Measurements from ENCODE around the gene CTAGE8.
"Not testable (repeated sequence)": the region's sequence is repeated elsewhere in the genome, so short reads cannot be mapped to it uniquely, and the experiment has no call there.

DNA sequence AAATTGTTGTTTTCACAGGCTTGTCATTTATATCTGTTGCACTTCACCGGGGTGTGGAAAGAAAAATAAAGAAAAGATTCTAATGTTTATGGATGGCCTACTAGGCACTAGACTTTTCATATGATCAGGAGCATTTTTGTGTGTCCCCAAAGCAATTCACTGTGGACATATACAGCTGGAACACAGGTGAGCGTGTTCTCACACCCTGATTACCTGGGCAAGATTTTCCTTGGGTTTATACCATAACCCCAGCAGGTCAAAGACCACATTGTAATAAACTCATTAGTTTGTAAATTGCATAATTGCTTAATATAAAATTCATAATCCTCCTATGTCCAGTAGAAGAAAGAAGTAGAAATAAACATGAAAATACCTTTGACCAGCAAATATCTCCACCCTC is 42.1 kb upstream of the CTAGE8 start:
- TF ChIP-seq, protein P1, sequence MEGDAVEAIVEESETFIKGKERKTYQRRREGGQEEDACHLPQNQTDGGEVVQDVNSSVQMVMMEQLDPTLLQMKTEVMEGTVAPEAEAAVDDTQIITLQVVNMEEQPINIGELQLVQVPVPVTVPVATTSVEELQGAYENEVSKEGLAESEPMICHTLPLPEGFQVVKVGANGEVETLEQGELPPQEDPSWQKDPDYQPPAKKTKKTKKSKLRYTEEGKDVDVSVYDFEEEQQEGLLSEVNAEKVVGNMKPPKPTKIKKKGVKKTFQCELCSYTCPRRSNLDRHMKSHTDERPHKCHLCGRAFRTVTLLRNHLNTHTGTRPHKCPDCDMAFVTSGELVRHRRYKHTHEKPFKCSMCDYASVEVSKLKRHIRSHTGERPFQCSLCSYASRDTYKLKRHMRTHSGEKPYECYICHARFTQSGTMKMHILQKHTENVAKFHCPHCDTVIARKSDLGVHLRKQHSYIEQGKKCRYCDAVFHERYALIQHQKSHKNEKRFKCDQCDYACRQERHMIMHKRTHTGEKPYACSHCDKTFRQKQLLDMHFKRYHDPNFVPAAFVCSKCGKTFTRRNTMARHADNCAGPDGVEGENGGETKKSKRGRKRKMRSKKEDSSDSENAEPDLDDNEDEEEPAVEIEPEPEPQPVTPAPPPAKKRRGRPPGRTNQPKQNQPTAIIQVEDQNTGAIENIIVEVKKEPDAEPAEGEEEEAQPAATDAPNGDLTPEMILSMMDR (IDR thresholded peaks at IDR 0.05) = not testable (repeated sequence)
- TF ChIP-seq EZH2phosphoT487, EZH2 (IDR thresholded peaks at IDR 0.05): not testable (repeated sequence)

Data from neural progenitor cell (in vitro differentiated cells).